IPS-20b (cell line): Measurements from ENCODE around the gene CHD2.

Experiments
- H3K27ac ChIP-seq: one replicate; pipeline ENCODE4 v1.5.1; 2013; ENCODE audit warnings: low read length
- H3K27me3 ChIP-seq: 2 replicates; pipeline ENCODE4 v1.6.1; 2013; ENCODE audit warnings: mild to moderate bottlenecking, low read length, inconsistent platforms; ENCODE audit not compliant: insufficient read depth
- H3K36me3 ChIP-seq: 2 replicates; pipeline ENCODE4 v1.6.1; 2013; ENCODE audit warnings: low read depth, mild to moderate bottlenecking, inconsistent platforms, low read length, moderate library complexity; ENCODE audit not compliant: insufficient read depth
- H3K4me1 ChIP-seq: 2 replicates; pipeline ENCODE4 v1.6.1; 2013; ENCODE audit warnings: mild to moderate bottlenecking, control low read depth, inconsistent platforms, low read length, moderate library complexity; ENCODE audit not compliant: insufficient read depth
- H3K4me3 ChIP-seq: 2 replicates; pipeline ENCODE4 v1.5.1; 2013; ENCODE audit warnings: mild to moderate bottlenecking, low read length, inconsistent platforms
- H3K9ac ChIP-seq: 2 replicates; pipeline ENCODE4 v1.6.1; 2013; ENCODE audit warnings: low read depth, mild to moderate bottlenecking, inconsistent platforms, low read length, moderate library complexity
- H3K9me3 ChIP-seq: 2 replicates; pipeline ENCODE4 v1.6.1; 2013; ENCODE audit warnings: mild to moderate bottlenecking, low read depth, low read length, inconsistent platforms; ENCODE audit not compliant: insufficient read depth

CHD2 gene

DNA sequence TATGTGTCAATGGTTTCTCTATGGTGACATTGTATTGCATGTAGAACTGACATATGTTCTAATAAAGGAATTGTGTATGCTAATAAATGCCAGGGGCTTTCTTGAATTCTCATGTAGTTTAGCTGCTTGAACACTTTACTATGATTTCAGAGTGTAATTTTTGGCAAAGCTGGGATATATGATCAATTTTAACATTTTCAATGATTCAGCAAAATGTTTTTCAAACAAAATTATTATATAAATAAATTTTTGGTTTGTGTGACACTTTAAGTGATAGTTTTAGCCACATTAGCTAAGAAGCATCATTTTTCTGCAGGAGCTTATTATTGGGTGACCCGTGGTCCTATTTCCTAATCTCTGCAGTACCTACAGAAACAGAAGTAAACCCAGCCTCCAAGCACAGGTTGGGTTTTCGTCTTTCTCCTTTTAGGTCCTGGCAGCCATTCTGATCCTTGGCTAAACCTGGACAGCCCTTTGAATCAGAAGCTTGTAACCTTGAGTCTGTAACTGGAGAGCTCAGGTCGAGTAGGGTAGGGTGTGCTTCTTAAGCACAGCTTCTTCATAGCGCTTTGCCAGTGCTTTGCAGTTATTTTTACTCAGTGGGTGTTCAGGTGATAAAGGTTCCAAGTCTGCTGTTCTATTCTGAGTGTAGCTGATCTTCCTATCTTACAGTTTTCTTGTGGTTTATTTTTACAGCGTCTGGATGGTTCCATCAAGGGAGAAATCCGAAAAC lies 74.2 kb downstream of the CHD2 start:
- Histone ChIP-seq H3K4me1 (no peaks in the 10 kb centered on the region), H3K4me3 (no peak overlapping the region), H3K9ac (no peak overlapping the region), H3K27ac (no peak overlapping the region), H3K9me3 (no peaks in the 10 kb centered on the region), H3K36me3 (peaks cover 97% of the 10 kb centered on the region), H3K27me3 (no peaks in the 10 kb centered on the region)

DNA sequence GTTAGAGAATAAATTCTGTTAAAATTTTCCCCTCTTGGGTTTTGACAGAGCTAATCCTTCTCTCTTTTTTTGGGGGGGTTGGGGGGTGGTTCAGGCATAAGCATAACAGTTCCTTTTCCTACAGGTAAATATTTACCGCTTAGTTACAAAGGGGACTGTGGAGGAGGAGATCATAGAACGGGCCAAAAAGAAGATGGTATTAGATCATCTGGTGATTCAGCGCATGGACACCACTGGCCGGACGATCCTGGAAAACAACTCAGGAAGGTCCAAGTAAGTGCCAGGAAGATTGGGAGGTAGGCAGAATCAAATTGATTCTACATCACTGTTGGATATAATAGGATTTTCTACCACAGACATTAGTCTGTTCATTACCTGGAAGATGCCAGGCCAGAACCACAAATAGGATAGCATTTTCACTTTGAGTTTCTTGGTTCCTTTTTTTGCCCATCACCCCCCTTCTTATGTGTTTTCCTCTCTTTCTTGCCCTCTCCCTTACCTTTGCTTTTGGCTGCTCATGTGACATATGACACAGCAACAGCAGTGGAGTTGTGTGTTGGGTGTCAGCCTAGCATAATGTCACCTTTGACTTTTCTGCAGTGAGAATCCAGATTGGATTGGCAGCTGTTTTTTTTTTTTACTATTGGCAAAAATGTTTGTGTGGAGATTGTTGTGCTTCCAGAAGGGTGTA lies 79.0 kb downstream of the CHD2 start:
- Histone ChIP-seq H3K9ac (no peak overlapping the region), H3K4me1 (no peaks in the 10 kb centered on the region), H3K36me3 (peaks cover 97% of the 10 kb centered on the region), H3K9me3 (no peaks in the 10 kb centered on the region), H3K27ac (no peak overlapping the region), H3K27me3 (no peaks in the 10 kb centered on the region), H3K4me3 (no peak overlapping the region)

DNA sequence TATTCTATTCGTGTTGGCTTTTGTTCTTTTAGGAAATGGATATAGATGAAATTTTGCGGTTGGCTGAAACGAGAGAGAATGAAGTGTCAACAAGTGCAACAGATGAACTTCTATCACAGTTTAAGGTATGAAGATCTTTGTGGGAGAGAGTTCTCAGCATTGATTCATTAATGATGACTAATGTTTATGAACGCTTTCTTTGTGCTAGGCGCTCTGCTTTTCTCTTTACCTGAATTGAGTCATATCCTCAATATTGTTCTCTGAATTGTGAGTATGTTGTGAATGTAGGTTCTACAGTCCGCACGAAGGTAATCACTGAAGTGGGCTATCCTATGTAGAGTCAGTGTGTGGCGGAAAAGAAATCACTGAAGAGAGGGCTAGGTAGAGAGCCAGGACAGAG lies 81.2 kb downstream of the CHD2 start:
- no peaks in the 10 kb centered on the region for H3K27me3 ChIP-seq
- H3K27ac ChIP-seq: no peak overlapping the region
- no peaks in the 10 kb centered on the region for H3K9me3 ChIP-seq
- H3K9ac ChIP-seq: no peak overlapping the region
- H3K4me3 ChIP-seq: no peak overlapping the region
- H3K4me1 ChIP-seq: no peaks in the 10 kb centered on the region
- H3K36me3 ChIP-seq: peaks cover 97% of the 10 kb centered on the region

DNA sequence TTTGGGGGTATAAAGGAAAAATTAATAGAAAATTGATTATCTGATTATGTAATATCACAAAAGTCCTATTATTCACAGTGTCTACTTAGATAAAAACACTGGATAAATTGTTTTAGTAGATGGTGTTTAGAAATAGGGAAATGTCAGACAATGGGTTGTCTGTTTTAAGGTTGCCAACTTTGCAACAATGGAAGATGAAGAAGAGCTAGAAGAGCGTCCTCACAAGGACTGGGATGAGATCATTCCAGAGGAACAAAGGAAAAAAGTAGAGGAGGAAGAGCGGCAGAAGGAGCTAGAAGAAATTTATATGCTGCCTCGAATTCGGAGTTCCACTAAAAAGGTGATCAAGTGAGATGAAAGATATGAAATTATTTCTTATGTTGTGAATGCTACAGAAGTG lies 84.0 kb downstream of the CHD2 start:
- Histone ChIP-seq H3K9me3 (no peaks in the 10 kb centered on the region), H3K4me3 (no peak overlapping the region), H3K27me3 (no peaks in the 10 kb centered on the region), H3K27ac (no peak overlapping the region), H3K9ac (no peak overlapping the region), H3K4me1 (no peaks in the 10 kb centered on the region), H3K36me3 (peaks cover 96% of the 10 kb centered on the region)

DNA sequence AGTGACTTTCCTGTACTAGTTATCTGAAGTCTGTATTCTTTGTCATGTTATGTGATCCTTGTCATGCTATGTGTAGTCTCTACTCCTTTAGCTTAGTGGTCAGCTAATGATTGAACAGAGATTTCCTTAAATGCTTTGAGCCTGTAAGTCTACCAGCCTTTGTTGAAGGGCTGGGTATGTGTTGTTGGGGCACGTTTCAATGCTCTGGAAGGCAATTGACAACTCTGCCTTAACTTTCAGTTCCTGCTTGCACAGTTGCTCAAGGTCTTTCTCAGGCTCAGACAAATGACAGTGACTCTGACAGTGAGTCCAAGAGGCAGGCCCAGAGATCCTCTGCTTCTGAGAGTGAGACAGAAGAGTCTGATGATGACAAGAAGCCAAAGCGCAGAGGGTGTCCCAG lies 89.3 kb downstream of the CHD2 start:
- H3K36me3 ChIP-seq: peaks cover 97% of the 10 kb centered on the region
- no peaks in the 10 kb centered on the region for H3K27me3 ChIP-seq
- H3K4me3 ChIP-seq: no peak overlapping the region
- H3K9ac ChIP-seq: no peak overlapping the region
- H3K27ac ChIP-seq: no peak overlapping the region
- H3K9me3 ChIP-seq: no peaks in the 10 kb centered on the region
- no peaks in the 10 kb centered on the region for H3K4me1 ChIP-seq

DNA sequence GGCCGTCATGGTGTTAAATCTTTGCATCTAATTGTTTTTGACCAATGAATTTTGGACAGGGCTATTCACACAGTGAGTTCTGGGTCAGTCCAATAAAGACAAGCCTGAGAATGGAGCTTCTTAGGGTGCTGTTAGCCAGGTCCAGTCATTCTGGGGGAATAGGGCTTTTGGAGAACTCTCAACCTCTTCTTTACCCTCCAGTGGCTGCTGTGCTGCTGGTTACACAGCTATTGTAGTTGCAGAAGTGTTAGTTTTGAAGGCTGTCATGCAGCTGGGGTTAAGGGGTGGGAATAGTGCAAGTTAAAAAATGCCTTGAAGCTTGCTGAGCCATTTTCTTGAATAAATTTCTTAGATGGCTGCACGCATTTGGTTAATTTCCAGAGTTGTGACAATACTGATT lies 89.9 kb downstream of the CHD2 start:
- no peak overlapping the region for H3K27ac ChIP-seq
- H3K27me3 ChIP-seq: no peaks in the 10 kb centered on the region
- no peak overlapping the region for H3K4me3 ChIP-seq
- H3K36me3 ChIP-seq: peaks cover 97% of the 10 kb centered on the region
- no peaks in the 10 kb centered on the region for H3K9me3 ChIP-seq
- no peaks in the 10 kb centered on the region for H3K4me1 ChIP-seq
- no peak overlapping the region for H3K9ac ChIP-seq

DNA sequence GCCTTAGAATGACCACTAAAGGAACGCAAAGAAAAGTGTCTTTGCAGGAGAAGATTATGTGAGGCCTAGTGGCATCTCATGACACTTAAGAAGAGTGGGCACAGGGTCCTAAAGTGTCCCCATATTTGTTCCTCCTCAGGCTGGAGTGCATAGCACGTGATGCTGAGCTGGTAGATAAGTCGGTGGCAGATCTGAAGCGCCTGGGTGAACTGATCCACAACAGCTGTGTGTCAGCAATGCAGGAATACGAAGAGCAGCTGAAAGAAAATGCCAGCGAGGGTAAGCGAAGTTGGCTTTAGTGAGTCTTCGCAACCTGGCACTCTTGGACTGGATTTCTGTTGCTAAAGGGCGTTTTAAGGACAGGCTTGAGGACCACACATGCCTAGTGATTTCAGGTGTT lies 92.6 kb downstream of the CHD2 start:
- H3K4me1 ChIP-seq: no peaks in the 10 kb centered on the region
- peaks cover 98% of the 10 kb centered on the region for H3K36me3 ChIP-seq
- no peak overlapping the region for H3K27ac ChIP-seq
- H3K4me3 ChIP-seq: no peak overlapping the region
- no peaks in the 10 kb centered on the region for H3K9me3 ChIP-seq
- no peak overlapping the region for H3K9ac ChIP-seq
- no peaks in the 10 kb centered on the region for H3K27me3 ChIP-seq

DNA sequence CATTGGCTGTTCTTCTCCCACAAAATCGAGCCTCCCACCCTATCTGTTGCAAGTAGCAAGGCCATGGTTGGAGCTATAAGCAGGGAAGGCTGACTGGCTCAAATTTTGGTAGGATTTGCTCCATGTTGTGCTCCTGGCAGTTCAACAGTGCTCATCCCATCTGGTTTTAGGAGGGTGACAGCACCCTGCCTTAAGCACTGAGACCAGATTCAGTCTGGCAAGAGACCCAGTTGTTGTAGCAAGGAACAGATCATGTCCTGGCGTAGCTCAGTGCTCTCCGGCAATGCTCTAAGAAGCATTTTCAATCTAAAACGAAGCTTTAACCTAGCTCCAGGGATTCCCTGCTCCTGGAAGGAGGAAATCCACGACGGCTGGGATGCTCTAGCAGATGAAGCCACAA lies 97.7 kb downstream of the CHD2 start:
- H3K9me3 ChIP-seq: no peaks in the 10 kb centered on the region
- no peak overlapping the region for H3K27ac ChIP-seq
- H3K36me3 ChIP-seq: peaks cover 98% of the 10 kb centered on the region
- no peaks in the 10 kb centered on the region for H3K4me1 ChIP-seq
- H3K4me3 ChIP-seq: no peak overlapping the region
- no peaks in the 10 kb centered on the region for H3K27me3 ChIP-seq
- no peak overlapping the region for H3K9ac ChIP-seq

DNA sequence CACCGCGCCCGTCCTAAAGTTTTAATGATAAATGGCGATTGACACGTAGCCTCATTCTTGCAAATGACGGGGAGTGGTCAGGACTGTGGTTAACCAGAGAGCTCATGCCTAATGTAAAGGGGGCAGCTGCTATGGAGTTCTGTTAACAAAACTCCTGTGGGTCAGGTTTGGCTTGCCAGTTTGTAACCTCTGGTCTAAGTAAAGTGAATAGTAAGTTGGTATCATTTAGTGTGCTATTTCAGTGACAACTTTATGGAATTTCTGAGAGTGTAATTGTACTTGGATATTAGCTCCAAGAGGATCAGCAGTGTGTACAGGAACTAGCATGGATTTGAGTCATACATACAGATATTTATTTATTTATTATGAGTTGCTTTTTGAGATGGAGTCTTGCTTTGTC lies 101.0 kb downstream of the CHD2 start:
- Histone ChIP-seq H3K4me1 (no peaks in the 10 kb centered on the region), H3K4me3 (no peak overlapping the region), H3K36me3 (peaks cover 99% of the 10 kb centered on the region), H3K9me3 (no peaks in the 10 kb centered on the region), H3K27me3 (no peaks in the 10 kb centered on the region), H3K27ac (no peak overlapping the region), H3K9ac (no peak overlapping the region)

DNA sequence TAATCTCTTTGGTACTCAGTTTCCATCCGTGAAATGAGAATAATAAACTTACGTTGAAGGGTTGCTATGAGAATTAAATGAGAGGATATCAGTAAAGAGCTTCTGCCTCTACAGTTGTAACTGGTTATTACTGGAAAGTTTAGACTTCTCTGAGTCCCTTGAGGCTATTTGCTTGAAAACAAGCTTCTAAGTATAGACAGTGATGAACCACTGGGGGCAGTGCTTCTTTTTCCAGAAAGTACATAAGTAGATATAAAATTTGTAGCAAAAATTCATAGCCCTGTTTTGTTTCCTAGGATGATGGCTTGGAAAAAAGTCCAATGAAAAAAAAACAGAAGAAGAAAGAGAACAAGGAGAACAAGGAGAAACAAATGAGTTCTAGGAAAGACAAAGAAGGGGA lies 101.8 kb downstream of the CHD2 start:
- Histone ChIP-seq H3K4me1 (no peaks in the 10 kb centered on the region), H3K27ac (no peak overlapping the region), H3K27me3 (no peaks in the 10 kb centered on the region), H3K9me3 (no peaks in the 10 kb centered on the region), H3K36me3 (peaks cover 99% of the 10 kb centered on the region), H3K4me3 (no peak overlapping the region), H3K9ac (no peak overlapping the region)

DNA sequence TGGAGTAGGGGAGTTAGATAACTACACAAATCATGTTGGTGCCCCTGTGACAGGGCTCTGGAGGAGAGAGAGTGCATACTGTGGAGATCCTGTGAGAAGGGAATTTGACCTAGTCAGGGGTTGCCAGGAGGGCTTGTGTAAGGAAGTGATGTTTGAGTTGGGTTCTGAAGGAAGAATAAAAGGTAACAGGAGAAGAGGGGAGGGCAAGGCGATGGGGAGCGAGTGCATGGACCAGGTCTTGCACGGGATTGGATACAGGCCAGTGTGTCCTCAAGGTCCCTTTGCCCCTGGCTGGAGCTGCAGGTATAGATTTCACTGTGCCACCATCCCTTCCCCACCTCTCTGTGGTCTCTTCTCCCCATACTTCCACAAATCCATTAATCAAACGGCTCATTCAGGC lies 105.0 kb downstream of the CHD2 start:
- no peak overlapping the region for H3K4me3 ChIP-seq
- peaks cover 99% of the 10 kb centered on the region for H3K36me3 ChIP-seq
- no peak overlapping the region for H3K27ac ChIP-seq
- no peaks in the 10 kb centered on the region for H3K9me3 ChIP-seq
- no peaks in the 10 kb centered on the region for H3K4me1 ChIP-seq
- H3K9ac ChIP-seq: no peak overlapping the region
- no peaks in the 10 kb centered on the region for H3K27me3 ChIP-seq

DNA sequence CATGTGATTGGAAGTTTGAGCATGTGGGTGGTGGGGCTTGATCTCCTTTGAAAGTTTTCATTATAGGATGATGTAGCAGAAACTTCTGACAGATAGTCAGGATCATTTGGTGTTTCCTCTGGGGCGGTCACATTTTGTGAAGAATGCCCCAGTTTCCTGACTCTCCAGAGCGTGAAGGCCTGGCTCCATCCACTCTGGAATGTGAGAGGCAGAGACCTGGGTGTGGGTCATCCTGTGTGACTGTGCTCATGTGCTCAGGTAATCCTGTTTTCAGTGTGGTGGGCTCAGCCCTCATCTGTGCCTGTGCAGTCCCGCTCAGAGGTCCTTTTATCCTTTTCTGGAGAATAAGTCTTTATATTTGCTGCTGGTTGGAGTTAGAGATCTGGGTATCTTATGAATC lies 107.9 kb downstream of the CHD2 start:
- Histone ChIP-seq H3K36me3 (peaks cover 99% of the 10 kb centered on the region), H3K9me3 (no peaks in the 10 kb centered on the region), H3K4me1 (no peaks in the 10 kb centered on the region), H3K27me3 (no peaks in the 10 kb centered on the region), H3K27ac (no peak overlapping the region), H3K4me3 (no peak overlapping the region), H3K9ac (no peak overlapping the region)
